Fibroblast of skin of left quadriceps (primary cell): Measurements from ENCODE around the gene PLPPR5.

ENCODE experiments used
- DNase-seq, 2 experiments: peaks; one replicate each; pipeline ENCODE4 v3.0.0-alpha.2; 2013; ENCODE audit warnings: low read depth in 2 of 2

The PLPPR5 gene

DNA sequence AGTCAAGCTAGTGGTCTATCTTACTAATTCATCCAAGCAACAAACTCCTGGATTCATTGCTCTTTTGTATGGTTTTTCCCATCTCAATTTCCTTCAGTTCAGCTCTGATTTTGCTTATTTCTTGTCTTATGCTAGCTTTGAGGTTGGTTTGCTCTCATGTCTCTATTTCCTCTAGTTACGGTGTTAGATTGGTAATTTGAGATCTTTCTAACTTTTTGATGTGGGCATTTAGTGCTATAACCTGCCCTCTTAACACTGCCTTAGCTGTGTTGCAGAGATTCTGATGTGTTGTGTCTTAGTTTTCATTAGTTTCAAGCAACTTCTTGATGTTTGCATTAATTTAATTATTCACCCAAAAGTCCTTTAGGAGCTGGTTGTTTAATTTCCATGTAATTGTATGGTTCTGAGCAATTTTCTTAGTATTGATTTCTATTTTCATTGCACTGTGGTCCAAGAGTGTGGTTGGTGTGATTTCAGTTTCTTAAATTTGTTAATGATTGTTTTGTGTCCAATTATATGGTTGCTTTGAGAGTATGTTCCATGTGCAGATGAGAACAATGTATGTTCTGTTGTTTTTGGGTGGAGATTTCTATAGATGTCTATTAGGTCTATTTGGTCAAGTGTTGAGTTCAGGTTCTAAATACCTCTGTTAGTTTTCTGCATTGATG is 154.6 kb downstream of the PLPPR5 start:
- DNase-seq = no peak

- DNase-seq = no peak
Measured at GRCh38 chr1:98842241-98842640, 162.4 kb downstream of the PLPPR5 start.
